HUES6 (cell line): Measurements from ENCODE around the gene DNAJC24.

Experiments
- H3K27ac ChIP-seq: 2 replicates; pipeline ENCODE4 v1.7.0; 2013; ENCODE audit warnings: low read depth, mild to moderate bottlenecking, low read length, inconsistent platforms
- H3K27me3 ChIP-seq: 2 replicates; pipeline ENCODE4 v1.6.1; 2013; ENCODE audit warnings: low read length; ENCODE audit not compliant: control insufficient read depth, insufficient read depth
- H3K36me3 ChIP-seq: 2 replicates; pipeline ENCODE4 v1.6.1; 2013; ENCODE audit warnings: low read length; ENCODE audit not compliant: control insufficient read depth, insufficient read depth
- H3K4me1 ChIP-seq: 2 replicates; pipeline ENCODE4 v1.6.1; 2013; ENCODE audit warnings: low read length; ENCODE audit not compliant: control insufficient read depth, insufficient read depth
- H3K4me3 ChIP-seq: 2 replicates; pipeline ENCODE4 v1.5.1; 2013; ENCODE audit warnings: low read depth, low read length
- H3K9ac ChIP-seq: one replicate; pipeline ENCODE4 v1.6.1; 2013; ENCODE audit warnings: mild to moderate bottlenecking, low read length
- H3K9me3 ChIP-seq: 2 replicates; pipeline ENCODE4 v1.6.1; 2013; ENCODE audit warnings: low read depth, low read length; ENCODE audit not compliant: control insufficient read depth, insufficient read depth

Gene DNAJC24

GRCh38 chr11:31355131-31355530 is 14.5 kb upstream of the DNAJC24 start:
- H3K4me3 ChIP-seq: no peak overlapping the region
- H3K27me3 ChIP-seq: no peaks in the 10 kb centered on the region
- no peaks in the 10 kb centered on the region for H3K9me3 ChIP-seq
- H3K9ac ChIP-seq: no peak overlapping the region
- H3K36me3 ChIP-seq: no peaks in the 10 kb centered on the region
- no peak overlapping the region for H3K27ac ChIP-seq
- no peaks in the 10 kb centered on the region; the same call in 1 of the 2 replicates for H3K4me1 ChIP-seq

DNA sequence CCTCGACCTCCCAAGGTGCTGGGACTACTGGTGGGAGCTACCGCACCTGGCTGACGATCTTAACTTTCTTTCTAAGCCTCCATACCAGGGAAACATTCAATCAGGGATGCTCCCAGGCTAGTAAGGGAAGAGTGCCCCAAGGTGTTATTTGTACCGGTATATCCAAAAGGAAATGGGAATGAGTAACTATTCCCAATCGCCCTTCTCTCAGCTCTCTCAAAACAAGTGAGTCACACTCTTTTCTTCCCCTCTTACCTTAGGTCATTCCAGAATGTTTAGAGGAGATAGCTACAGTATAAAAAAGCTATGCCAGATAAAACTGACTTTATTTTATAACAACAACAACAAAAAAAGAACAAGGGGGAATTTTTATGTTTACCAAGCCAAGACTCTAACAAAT is 13.8 kb upstream of the DNAJC24 start:
- Histone ChIP-seq H3K4me3 (no peak overlapping the region), H3K9ac (no peak overlapping the region), H3K27ac (no peak overlapping the region), H3K36me3 (no peaks in the 10 kb centered on the region), H3K27me3 (no peaks in the 10 kb centered on the region), H3K4me1 (no peaks in the 10 kb centered on the region; the same call in 1 of the 2 replicates), H3K9me3 (no peaks in the 10 kb centered on the region)

DNA sequence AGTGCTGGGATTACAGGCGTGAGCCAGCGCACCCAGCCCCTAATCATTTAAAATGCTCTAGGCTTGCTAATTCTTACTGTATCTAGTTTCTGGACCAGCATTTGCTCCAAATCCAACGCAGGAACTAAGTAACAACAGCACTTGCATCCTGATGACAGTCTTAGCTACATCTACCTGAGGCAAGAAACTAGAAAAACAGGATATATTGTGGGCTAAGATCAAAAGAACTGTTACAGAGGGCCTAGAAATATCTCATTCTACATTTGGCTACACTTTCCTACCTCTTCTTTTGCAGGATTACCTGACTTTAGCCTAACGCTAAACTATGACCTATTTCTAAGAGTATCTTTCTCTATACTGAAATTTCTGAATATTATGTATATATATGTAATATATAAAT is 7.9 kb upstream of the DNAJC24 start:
- H3K36me3 ChIP-seq: no peaks in the 10 kb centered on the region

GRCh38 chr11:31366795-31367194 is 2.9 kb upstream of the DNAJC24 start:
- H3K9ac ChIP-seq: no peak overlapping the region
- no peaks in the 10 kb centered on the region for H3K27me3 ChIP-seq
- H3K36me3 ChIP-seq: no peaks in the 10 kb centered on the region
- H3K4me1 ChIP-seq: 0 out of 2 replicates have a peak, but pooled peaks cover 9% of the 10 kb centered on the region
- H3K4me3 ChIP-seq: no peak overlapping the region
- H3K9me3 ChIP-seq: no peaks in the 10 kb centered on the region
- H3K27ac ChIP-seq: no peak overlapping the region

More for the DNA sequence above, 7.9 kb upstream of the DNAJC24 start:
- H3K9me3 ChIP-seq: no peaks in the 10 kb centered on the region
- H3K27me3 ChIP-seq: no peaks in the 10 kb centered on the region
- H3K27ac ChIP-seq: no peak overlapping the region
- H3K9ac ChIP-seq: no peak overlapping the region
- no peak overlapping the region for H3K4me3 ChIP-seq
- 0 out of 2 replicates have a peak, but pooled peaks cover 9% of the 10 kb centered on the region for H3K4me1 ChIP-seq

- Histone ChIP-seq H3K36me3 (no peaks in the 10 kb centered on the region), H3K9me3 (no peaks in the 10 kb centered on the region), H3K27ac (no peak overlapping the region), H3K4me3 (no peak overlapping the region), H3K4me1 (no peaks in the 10 kb centered on the region), H3K9ac (no peak overlapping the region), H3K27me3 (no peaks in the 10 kb centered on the region)
Measured at GRCh38 chr11:31375879-31376278, 6.2 kb downstream of the DNAJC24 start.

GRCh38 chr11:31383116-31383515 is 13.5 kb downstream of the DNAJC24 start:
- no peak overlapping the region for H3K4me3 ChIP-seq
- no peak overlapping the region for H3K9ac ChIP-seq
- H3K27ac ChIP-seq: no peak overlapping the region
- no peaks in the 10 kb centered on the region for H3K27me3 ChIP-seq
- no peaks in the 10 kb centered on the region; the same call in 1 of the 2 replicates for H3K9me3 ChIP-seq
- H3K4me1 ChIP-seq: 0 out of 2 replicates have a peak, but pooled peaks cover 7% of the 10 kb centered on the region
- H3K36me3 ChIP-seq: no peaks in the 10 kb centered on the region

GRCh38 chr11:31387379-31387778 is 17.7 kb downstream of the DNAJC24 start:
- no peaks in the 10 kb centered on the region for H3K36me3 ChIP-seq
- H3K9ac ChIP-seq: no peak overlapping the region
- H3K9me3 ChIP-seq: no peaks in the 10 kb centered on the region; the same call in 1 of the 2 replicates
- 0 out of 2 replicates have a peak, but pooled peaks cover 7% of the 10 kb centered on the region for H3K4me1 ChIP-seq
- H3K27me3 ChIP-seq: no peaks in the 10 kb centered on the region
- no peak overlapping the region for H3K4me3 ChIP-seq
- no peak overlapping the region; the same call in 1 of the 2 replicates for H3K27ac ChIP-seq

DNA sequence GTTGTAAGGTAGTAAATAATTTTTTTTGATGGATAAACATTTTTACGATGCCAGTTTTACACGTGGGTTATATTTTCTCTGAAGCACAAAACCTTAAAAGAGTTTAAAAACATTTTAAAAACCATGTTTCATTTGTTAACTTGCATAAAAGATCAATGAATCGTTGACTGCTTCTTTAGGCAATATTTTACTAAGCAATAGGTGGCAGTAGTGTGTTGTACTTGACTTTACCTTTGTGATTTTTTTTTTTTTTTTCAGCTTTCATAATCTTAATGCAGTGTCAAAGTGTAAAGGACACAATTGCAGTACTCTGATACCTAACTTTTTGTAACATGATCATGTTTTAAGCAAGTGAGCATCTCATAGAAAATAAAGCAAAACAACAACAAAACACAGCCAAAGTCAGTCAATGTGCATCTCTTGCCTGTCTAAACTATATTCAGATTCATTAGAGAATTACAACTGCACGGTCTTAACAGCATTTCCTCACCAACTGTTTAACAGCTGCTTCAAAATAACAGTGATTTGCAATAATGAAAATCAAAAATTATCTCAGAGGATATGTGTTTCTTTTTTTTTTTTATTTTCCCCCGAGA is 27.7 kb downstream of the DNAJC24 start:
- Histone ChIP-seq H3K4me3 (no peak overlapping the region), H3K4me1 (no peaks in the 10 kb centered on the region), H3K9ac (no peak overlapping the region), H3K27me3 (no peaks in the 10 kb centered on the region), H3K27ac (no peak overlapping the region), H3K36me3 (no peaks in the 10 kb centered on the region), H3K9me3 (peaks cover 10% of the 10 kb centered on the region)

DNA sequence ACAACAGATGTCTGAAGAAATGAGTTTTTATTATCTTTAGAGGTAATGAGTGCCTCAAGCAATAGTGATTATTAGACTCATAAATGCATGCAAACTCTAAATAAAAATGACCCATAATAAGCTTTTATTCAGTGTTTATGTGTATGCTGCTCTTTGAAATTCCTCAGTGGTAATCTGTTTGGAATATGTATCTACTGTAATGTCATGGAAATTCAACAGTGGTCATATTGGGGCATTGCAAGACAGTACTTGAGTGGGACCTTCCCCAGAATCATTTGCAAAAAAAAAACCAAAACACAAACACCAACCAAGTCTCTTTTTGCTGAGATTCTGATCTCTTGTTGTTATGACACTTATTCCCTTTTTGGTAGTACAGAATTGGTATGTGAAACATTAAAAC is 35.0 kb downstream of the DNAJC24 start:
- Histone ChIP-seq H3K4me1 (no peaks in the 10 kb centered on the region), H3K27me3 (no peaks in the 10 kb centered on the region), H3K9me3 (no peaks in the 10 kb centered on the region), H3K9ac (no peak overlapping the region), H3K27ac (no peak overlapping the region), H3K4me3 (no peak overlapping the region), H3K36me3 (no peaks in the 10 kb centered on the region)

GRCh38 chr11:31408201-31408600 is 38.5 kb downstream of the DNAJC24 start:
- H3K27ac ChIP-seq: no peak overlapping the region
- no peak overlapping the region for H3K4me3 ChIP-seq
- peaks cover 6% of the 10 kb centered on the region; the same call in 1 of the 2 replicates for H3K9me3 ChIP-seq
- H3K4me1 ChIP-seq: no peaks in the 10 kb centered on the region
- H3K27me3 ChIP-seq: no peaks in the 10 kb centered on the region
- no peak overlapping the region for H3K9ac ChIP-seq
- H3K36me3 ChIP-seq: no peaks in the 10 kb centered on the region

- Histone ChIP-seq H3K27ac (no peak overlapping the region), H3K4me1 (peaks cover 14% of the 10 kb centered on the region), H3K9ac (no peak overlapping the region), H3K27me3 (no peaks in the 10 kb centered on the region), H3K9me3 (peaks cover 6% of the 10 kb centered on the region; the same call in 1 of the 2 replicates), H3K36me3 (no peaks in the 10 kb centered on the region), H3K4me3 (no peak overlapping the region)
Measured at GRCh38 chr11:31412946-31413345, 43.3 kb downstream of the DNAJC24 start.
